ENCODE measurements around the gene ZFP36L2. TPM values are rescaled to one million over a fixed set of nuclear protein-coding genes. Genes with fewer than 3 reads are reported as not detected.
A peak's percentile ranks its signal among the peaks of the same experiment; 100 is the strongest.

ZFP36L2 gene
- total RNA-seq, 4 donors from 2014 or later = 90.0 to 141 (median 116) TPM

- peaks cover 0 to 17% (median 7%) of the 10 kb centered on the region in 4 donors for H3K4me1 ChIP-seq
- TF ChIP-seq CTCF (IDR thresholded peaks at IDR 0.05) (no peak), POLR2A (IDR thresholded peaks at IDR 0.05) (no peak), EP300 (IDR thresholded peaks at IDR 0.05) (no peak)
- WGBS, 2 donors = 78 to 85% methylated on average over 10 of the region's 10 CpGs
- no peaks in the 10 kb centered on the region for H3K9me3 ChIP-seq
- H3K27ac ChIP-seq = peak overlapping the region in 1 of 4 donors; percentile 78
- no peak for DNase-seq (ENCODE audit: low spot score in 2 of 2)
- H3K36me3 ChIP-seq = peaks cover 0 to 9% (median 0%) of the 10 kb centered on the region in 3 donors
- H3K27me3 ChIP-seq = no peaks in the 10 kb centered on the region
- H3K4me3 ChIP-seq = no peak overlapping the region
These were observed 15.2 kb upstream of the ZFP36L2 start for GRCh38 chr2:43241558-43241957.

DNA sequence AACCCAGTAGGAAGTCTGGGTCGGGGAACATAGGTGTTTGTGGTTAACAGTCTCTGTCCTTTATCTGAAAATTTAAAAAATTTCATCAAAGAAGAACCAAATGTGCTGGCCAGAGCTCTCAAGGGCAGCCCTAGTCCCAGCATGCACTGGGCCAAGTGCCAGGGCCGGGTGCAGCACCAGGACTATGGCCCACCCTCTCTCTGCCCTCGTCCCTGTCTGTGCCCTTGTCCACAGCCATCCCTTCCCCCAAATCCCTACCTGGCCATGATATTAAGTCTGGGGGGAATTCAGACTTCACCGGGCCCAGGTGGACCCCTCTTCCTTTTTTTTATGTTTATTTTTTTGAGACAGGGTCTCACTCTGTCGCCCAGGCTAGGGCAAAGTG, 14.4 kb upstream of the ZFP36L2 start:
- Histone ChIP-seq H3K4me3 (no peak overlapping the region), H3K27ac (peak overlapping the region in 3 of 4 donors; percentile 60 to 79 (median 78)), H3K27me3 (no peaks in the 10 kb centered on the region), H3K4me1 (peaks cover 0 to 17% (median 7%) of the 10 kb centered on the region in 4 donors), H3K9me3 (no peaks in the 10 kb centered on the region), H3K36me3 (peaks cover 0 to 9% (median 0%) of the 10 kb centered on the region in 3 donors)
- DNase-seq (ENCODE audit: low spot score in 2 of 2) = no peak
- 82 to 86% methylated on average over 5 of the region's 5 CpGs for WGBS, 2 donors
- TF ChIP-seq POLR2A (IDR thresholded peaks at IDR 0.05) (no peak), EP300 (IDR thresholded peaks at IDR 0.05) (no peak), CTCF (IDR thresholded peaks at IDR 0.05) (no peak)

- no peak for DNase-seq (ENCODE audit: low spot score in 2 of 2)
- H3K27me3 ChIP-seq = no peaks in the 10 kb centered on the region
- no peaks in the 10 kb centered on the region for H3K9me3 ChIP-seq
- H3K27ac ChIP-seq = peak overlapping the region in 3 of 4 donors; percentile 60 to 79 (median 78)
- H3K4me3 ChIP-seq = no peak overlapping the region
- TF ChIP-seq CTCF (IDR thresholded peaks at IDR 0.05) (peak in 1 of 5 experiments; percentile 9), POLR2A (IDR thresholded peaks at IDR 0.05) (no peak)
- WGBS, 2 donors = 79 to 87% methylated on average over 13 of the region's 13 CpGs
- peaks cover 0 to 9% (median 0%) of the 10 kb centered on the region in 3 donors for H3K36me3 ChIP-seq
- peaks cover 0 to 17% (median 7%) of the 10 kb centered on the region in 4 donors for H3K4me1 ChIP-seq
These were observed 13.8 kb upstream of the ZFP36L2 start for GRCh38 chr2:43239981-43240765.

DNA sequence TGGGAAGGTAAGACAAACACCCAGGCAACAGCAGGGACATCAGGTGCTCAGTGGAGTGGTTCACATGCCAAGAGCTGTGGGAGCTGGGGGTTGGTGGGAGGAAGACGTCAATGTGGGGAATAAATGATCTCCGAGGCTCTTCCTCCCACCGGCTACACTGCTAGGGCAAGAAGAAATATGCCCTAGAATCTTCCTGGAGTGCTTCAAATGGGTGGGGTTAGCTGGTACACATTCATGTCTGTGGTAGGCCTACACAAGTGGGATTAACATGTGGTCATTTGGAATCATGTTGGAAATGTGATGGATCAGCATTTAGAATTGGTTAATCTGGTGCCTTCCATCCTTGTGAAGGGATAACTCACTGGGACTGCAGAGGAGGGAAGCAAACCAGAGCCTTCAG, 12.4 kb upstream of the ZFP36L2 start:
- Histone ChIP-seq H3K27me3 (no peaks in the 10 kb centered on the region), H3K4me3 (no peak overlapping the region), H3K9me3 (no peaks in the 10 kb centered on the region), H3K36me3 (no peaks in the 10 kb centered on the region), H3K4me1 (peaks cover 0 to 17% (median 7%) of the 10 kb centered on the region in 4 donors), H3K27ac (peak overlapping the region in 2 of 4 donors; percentile 78 to 79)
- 68 to 77% methylated on average over 3 of the region's 3 CpGs for WGBS, 2 donors
- TF ChIP-seq POLR2A (IDR thresholded peaks at IDR 0.05) (no peak), EP300 (IDR thresholded peaks at IDR 0.05) (no peak), CTCF (IDR thresholded peaks at IDR 0.05) (no peak)
- DNase-seq (ENCODE audit: low spot score in 2 of 2) = no peak

- TF ChIP-seq POLR2A (IDR thresholded peaks at IDR 0.05) (no peak), EP300 (IDR thresholded peaks at IDR 0.05) (no peak), CTCF (IDR thresholded peaks at IDR 0.05) (no peak)
- DNase-seq (ENCODE audit: low spot score in 2 of 2) = no peak
- Histone ChIP-seq H3K4me1 (peaks cover 0 to 17% (median 7%) of the 10 kb centered on the region in 4 donors), H3K9me3 (no peaks in the 10 kb centered on the region), H3K27me3 (no peaks in the 10 kb centered on the region), H3K27ac (peak overlapping the region in 2 of 4 donors; percentile 78 to 79), H3K4me3 (no peak overlapping the region), H3K36me3 (no peaks in the 10 kb centered on the region)
These were observed 11.8 kb upstream of the ZFP36L2 start for GRCh38 chr2:43238176-43238575.

Measured in tibial nerve (tissue), 4 donors.